GM12874 (cell line): ENCODE results near the gene CNTNAP2.

Experiments used
- CTCF ChIP-seq: IDR thresholded peaks from 2 replicates; pipeline ENCODE4 v1.5.1; 2011; ENCODE audit warnings: low read depth, mild to moderate bottlenecking, control low read depth, low read length, moderate library complexity; ENCODE audit not compliant: insufficient read depth

CNTNAP2 gene

GRCh38 chr7:147997636-147998035, 1881.0 kb downstream of the CNTNAP2 start:
- no peak for TF ChIP-seq CTCF

GRCh38 chr7:147999962-148000361, 1883.4 kb downstream of the CNTNAP2 start:
- TF ChIP-seq CTCF = no peak

GRCh38 chr7:148011753-148012152, 1895.2 kb downstream of the CNTNAP2 start:
- no peak for TF ChIP-seq CTCF

GRCh38 chr7:148014001-148014400, 1897.4 kb downstream of the CNTNAP2 start:
- TF ChIP-seq CTCF = no peak

GRCh38 chr7:148014541-148014940, 1897.9 kb downstream of the CNTNAP2 start:
- no peak for TF ChIP-seq CTCF

- no peak for TF ChIP-seq CTCF
Measured at GRCh38 chr7:148017126-148017525, 1900.5 kb downstream of the CNTNAP2 start.

- TF ChIP-seq CTCF = no peak
Measured at GRCh38 chr7:148020679-148021078, 1904.1 kb downstream of the CNTNAP2 start.
